ENCODE measurements around the gene SFMBT2.
A peak's percentile ranks its signal among the peaks of the same experiment; 100 is the strongest.
"Not testable (repeated sequence)": the region's sequence is repeated elsewhere in the genome, so short reads cannot be mapped to it uniquely, and the experiment has no call there.

Gene SFMBT2

GRCh38 chr10:7399533-7399932 is 11.3 kb downstream of the SFMBT2 start:
- H3K36me3 Mint-ChIP-seq (ENCODE audit: low read depth), result peaks cover 35% of the 10 kb centered on the region

GRCh38 chr10:7397049-7398035 is 13.5 kb downstream of the SFMBT2 start:
- Mint-ChIP-seq H3K27me3 (no peaks in the 10 kb centered on the region), H3K4me1 (ENCODE audit: low read depth) (peaks cover 70% of the 10 kb centered on the region), H3K9me3 (no peaks in the 10 kb centered on the region), H3K27ac (peak overlapping the region; percentile 73), H3K36me3 (ENCODE audit: low read depth) (peaks cover 29% of the 10 kb centered on the region), H3K4me3 (peak overlapping the region; percentile 28)

More at GRCh38 chr10:7399533-7399932, 11.3 kb downstream of the SFMBT2 start:
- Mint-ChIP-seq H3K9me3 (no peaks in the 10 kb centered on the region), H3K4me3 (no peak overlapping the region), H3K4me1 (ENCODE audit: low read depth) (peaks cover 71% of the 10 kb centered on the region), H3K27ac (no peak overlapping the region), H3K27me3 (no peaks in the 10 kb centered on the region)

DNA sequence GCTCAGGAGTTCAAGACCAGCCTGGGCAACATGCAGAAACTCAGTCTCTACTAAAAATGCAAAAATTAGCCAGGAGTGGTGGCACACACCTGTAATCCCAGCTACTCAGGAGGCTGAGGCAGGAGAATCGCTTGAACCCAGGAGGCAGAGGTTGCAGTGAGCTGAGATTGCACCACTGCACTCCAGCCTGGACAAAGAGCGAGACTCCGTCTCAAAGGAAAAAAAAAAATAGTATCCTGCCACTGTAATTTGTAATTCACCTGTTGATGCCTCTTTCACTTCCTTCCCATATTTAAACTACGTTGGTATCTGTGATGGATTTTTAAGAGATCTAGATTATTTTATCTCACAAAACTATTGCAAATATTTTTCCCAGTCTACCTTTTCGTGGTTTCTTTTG is 18.5 kb downstream of the SFMBT2 start:
- peaks cover 83% of the 10 kb centered on the region for H3K4me1 Mint-ChIP-seq (ENCODE audit: low read depth)
- H3K9me3 Mint-ChIP-seq, H3K27me3 Mint-ChIP-seq, H3K4me3 Mint-ChIP-seq: not testable (repeated sequence)
- peaks cover 15% of the 10 kb centered on the region for H3K36me3 Mint-ChIP-seq (ENCODE audit: low read depth)
- H3K27ac Mint-ChIP-seq, result peak overlapping the region; percentile 41

GRCh38 chr10:7391748-7392147 is 19.1 kb downstream of the SFMBT2 start:
- Mint-ChIP-seq H3K4me3 (no peak overlapping the region), H3K27me3 (no peaks in the 10 kb centered on the region), H3K9me3 (no peaks in the 10 kb centered on the region), H3K36me3 (ENCODE audit: low read depth) (peaks cover 17% of the 10 kb centered on the region), H3K27ac (no peak overlapping the region), H3K4me1 (ENCODE audit: low read depth) (peaks cover 83% of the 10 kb centered on the region)

DNA sequence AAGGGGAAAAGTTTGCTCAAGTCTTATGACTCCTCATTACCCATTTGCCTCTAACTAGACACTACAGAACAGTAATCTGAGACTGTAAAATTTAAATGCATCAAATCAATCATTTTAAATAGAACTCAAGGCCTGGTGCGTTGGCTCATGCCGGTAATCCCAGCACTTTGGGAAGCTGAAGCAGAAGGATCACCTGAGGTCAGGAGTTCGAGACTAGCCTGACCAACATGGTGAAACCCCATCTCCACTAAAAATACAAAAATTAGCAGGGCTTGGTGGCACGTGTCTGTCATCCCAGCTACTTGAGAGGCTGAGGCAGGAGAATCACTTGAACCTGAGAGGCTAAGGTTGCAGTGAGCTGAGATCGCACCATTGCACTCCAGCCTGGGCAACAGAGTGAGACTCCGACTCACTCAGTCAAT is 20.1 kb downstream of the SFMBT2 start:
- H3K36me3 Mint-ChIP-seq (ENCODE audit: low read depth), result peaks cover 17% of the 10 kb centered on the region
- not testable (repeated sequence) for H3K4me3 Mint-ChIP-seq, H3K27ac Mint-ChIP-seq, H3K9me3 Mint-ChIP-seq, H3K27me3 Mint-ChIP-seq
- peaks cover 80% of the 10 kb centered on the region for H3K4me1 Mint-ChIP-seq (ENCODE audit: low read depth)

DNA sequence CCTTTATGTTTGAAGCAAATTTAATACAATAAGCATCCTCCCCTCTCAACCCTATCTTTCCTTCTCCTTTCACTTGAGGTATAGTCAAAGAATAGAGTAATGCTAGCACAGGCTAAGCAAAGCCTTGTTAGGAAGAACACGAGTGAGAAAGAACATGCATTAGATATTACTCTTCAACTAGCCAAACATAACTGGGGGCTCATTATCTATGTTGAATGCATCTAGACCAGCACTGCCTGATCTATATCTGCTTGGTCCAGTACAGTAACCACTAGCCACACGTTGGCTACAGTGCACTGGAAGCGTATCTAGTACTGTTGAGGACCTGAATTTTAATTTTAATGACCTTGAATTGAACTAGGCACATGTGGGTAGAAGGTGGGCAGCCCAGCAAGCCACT is 21.0 kb downstream of the SFMBT2 start:
- no peaks in the 10 kb centered on the region for H3K27me3 Mint-ChIP-seq
- no peaks in the 10 kb centered on the region for H3K9me3 Mint-ChIP-seq
- peaks cover 17% of the 10 kb centered on the region for H3K36me3 Mint-ChIP-seq (ENCODE audit: low read depth)
- H3K27ac Mint-ChIP-seq, result peak overlapping the region; percentile 63
- peaks cover 81% of the 10 kb centered on the region for H3K4me1 Mint-ChIP-seq (ENCODE audit: low read depth)
- peak overlapping the region; percentile 25 for H3K4me3 Mint-ChIP-seq

GRCh38 chr10:7389346-7389745 is 21.5 kb downstream of the SFMBT2 start:
- no peaks in the 10 kb centered on the region for H3K9me3 Mint-ChIP-seq
- H3K27ac Mint-ChIP-seq, result peak overlapping the region; percentile 63
- H3K4me1 Mint-ChIP-seq (ENCODE audit: low read depth), result peaks cover 81% of the 10 kb centered on the region
- H3K4me3 Mint-ChIP-seq, result peak overlapping the region; percentile 25
- H3K27me3 Mint-ChIP-seq, result no peaks in the 10 kb centered on the region
- H3K36me3 Mint-ChIP-seq (ENCODE audit: low read depth), result peaks cover 13% of the 10 kb centered on the region

DNA sequence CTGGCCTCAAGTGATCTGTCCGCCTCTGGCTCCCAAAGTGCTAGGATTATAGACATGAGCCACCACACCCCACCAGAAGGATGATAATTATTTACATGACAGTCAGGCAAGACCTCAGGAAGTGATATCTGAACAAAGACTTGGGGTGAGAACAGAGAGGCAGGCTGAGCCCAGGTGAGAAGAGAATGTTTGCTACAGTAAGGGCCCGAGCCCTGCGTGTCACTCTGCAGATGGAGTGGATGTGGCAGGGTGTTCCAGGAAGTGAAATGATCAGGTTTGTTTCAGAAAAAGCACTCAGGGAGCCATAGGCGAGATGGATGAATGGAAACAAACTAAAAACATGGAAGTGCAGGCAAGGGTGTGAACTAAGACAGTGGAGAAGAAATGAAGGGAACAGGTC is 22.2 kb downstream of the SFMBT2 start:
- no peaks in the 10 kb centered on the region for H3K27me3 Mint-ChIP-seq
- no peaks in the 10 kb centered on the region for H3K9me3 Mint-ChIP-seq
- H3K4me1 Mint-ChIP-seq (ENCODE audit: low read depth), result peaks cover 76% of the 10 kb centered on the region
- H3K4me3 Mint-ChIP-seq, result peak overlapping the region; percentile 30
- peaks cover 13% of the 10 kb centered on the region for H3K36me3 Mint-ChIP-seq (ENCODE audit: low read depth)
- peak overlapping the region; percentile 82 for H3K27ac Mint-ChIP-seq

- H3K4me3 Mint-ChIP-seq, H3K9me3 Mint-ChIP-seq, H3K27ac Mint-ChIP-seq, H3K27me3 Mint-ChIP-seq: not testable (repeated sequence)
- H3K36me3 Mint-ChIP-seq (ENCODE audit: low read depth), result peaks cover 17% of the 10 kb centered on the region
- peaks cover 78% of the 10 kb centered on the region for H3K4me1 Mint-ChIP-seq (ENCODE audit: low read depth)
Observed at GRCh38 chr10:7388149-7388548, 22.7 kb downstream of the SFMBT2 start.

GRCh38 chr10:7385114-7385513 is 25.7 kb downstream of the SFMBT2 start:
- Mint-ChIP-seq H3K4me3 (no peak overlapping the region), H3K4me1 (ENCODE audit: low read depth) (peaks cover 68% of the 10 kb centered on the region), H3K36me3 (ENCODE audit: low read depth) (peaks cover 30% of the 10 kb centered on the region), H3K9me3 (no peaks in the 10 kb centered on the region), H3K27ac (peak overlapping the region; percentile 12), H3K27me3 (no peaks in the 10 kb centered on the region)

- peaks cover 45% of the 10 kb centered on the region for H3K36me3 Mint-ChIP-seq (ENCODE audit: low read depth)
- H3K9me3 Mint-ChIP-seq, result peaks cover 4% of the 10 kb centered on the region
- H3K4me1 Mint-ChIP-seq (ENCODE audit: low read depth), result peaks cover 67% of the 10 kb centered on the region
- no peaks in the 10 kb centered on the region for H3K27me3 Mint-ChIP-seq
- H3K27ac Mint-ChIP-seq, result no peak overlapping the region
- no peak overlapping the region for H3K4me3 Mint-ChIP-seq
Observed at GRCh38 chr10:7383442-7383841, 27.4 kb downstream of the SFMBT2 start.

GRCh38 chr10:7380704-7381241 is 30.1 kb downstream of the SFMBT2 start:
- H3K4me1 Mint-ChIP-seq (ENCODE audit: low read depth), result peaks cover 45% of the 10 kb centered on the region
- peaks cover 4% of the 10 kb centered on the region for H3K9me3 Mint-ChIP-seq
- H3K36me3 Mint-ChIP-seq (ENCODE audit: low read depth), result peaks cover 53% of the 10 kb centered on the region
- H3K27me3 Mint-ChIP-seq, result no peaks in the 10 kb centered on the region
- H3K27ac Mint-ChIP-seq, result no peak overlapping the region
- no peak overlapping the region for H3K4me3 Mint-ChIP-seq

DNA sequence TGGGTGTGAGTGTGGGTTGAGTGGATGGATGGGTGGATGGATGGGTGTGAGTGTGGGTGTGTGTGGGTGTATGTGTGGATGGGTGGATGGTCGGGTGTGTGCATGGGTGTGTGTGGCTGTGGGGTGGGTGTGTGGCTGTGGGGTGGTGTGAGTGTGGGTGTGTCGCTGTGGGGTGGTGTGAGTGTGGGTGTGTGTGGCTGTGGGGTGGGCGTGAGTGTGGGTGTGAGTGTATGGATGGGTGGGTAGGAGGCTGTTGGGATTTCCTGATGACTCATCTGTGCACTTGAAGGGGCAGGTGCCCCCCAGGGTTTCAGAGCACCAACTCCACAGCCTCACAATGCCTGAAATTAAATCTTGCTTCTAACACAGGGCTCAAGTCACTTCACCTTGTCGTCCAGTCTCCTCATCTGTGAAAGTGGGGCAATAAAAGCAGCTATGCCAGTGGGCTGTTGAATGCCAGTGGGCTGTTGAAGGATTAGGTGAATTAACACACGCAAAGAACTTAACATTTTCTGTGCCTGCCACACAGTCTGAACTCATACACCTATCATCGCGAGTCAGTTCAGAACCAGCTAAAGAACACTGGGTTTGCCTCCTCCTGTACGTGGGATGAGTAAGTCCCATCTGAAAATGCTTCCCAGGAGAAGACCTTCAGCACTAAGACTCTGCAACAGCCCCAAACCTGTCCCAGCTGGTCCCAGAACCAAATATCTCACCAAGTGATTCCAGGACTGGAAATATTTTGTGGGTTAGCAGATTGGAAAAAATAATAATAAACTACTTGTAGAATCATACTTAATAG is 32.0 kb downstream of the SFMBT2 start:
- Mint-ChIP-seq H3K36me3 (ENCODE audit: low read depth) (peaks cover 72% of the 10 kb centered on the region), H3K27ac (peak overlapping the region; percentile 67), H3K4me3 (peak overlapping the region; percentile 43), H3K9me3 (peaks cover 4% of the 10 kb centered on the region), H3K4me1 (ENCODE audit: low read depth) (peaks cover 36% of the 10 kb centered on the region), H3K27me3 (no peaks in the 10 kb centered on the region)

GRCh38 chr10:7377614-7378248 is 33.1 kb downstream of the SFMBT2 start:
- peak overlapping the region; percentile 75 for H3K27ac Mint-ChIP-seq
- H3K9me3 Mint-ChIP-seq, result peaks cover 4% of the 10 kb centered on the region
- peaks cover 75% of the 10 kb centered on the region for H3K36me3 Mint-ChIP-seq (ENCODE audit: low read depth)
- no peaks in the 10 kb centered on the region for H3K27me3 Mint-ChIP-seq
- H3K4me1 Mint-ChIP-seq (ENCODE audit: low read depth), result peaks cover 25% of the 10 kb centered on the region
- H3K4me3 Mint-ChIP-seq, result peak overlapping the region; percentile 47
